Stimulated activated CD8-positive, alpha-beta memory T cell treated with anti-CD3 and anti-CD28 coated beads, Interleukin-15, amount 100 ng/mL, for 1 hour (primary cell): Measurements from ENCODE around the gene DHX57.

Source experiments
- DNase-seq: peaks from one replicate; pipeline ENCODE4 v3.0.0-alpha.2; 2020; ENCODE audit warnings: low read depth

Gene DHX57

GRCh38 chr2:38751596-38752410 lies 123.9 kb downstream of the DHX57 start:
- no peak for DNase-seq

- peak; percentile 95 for DNase-seq
Measured at GRCh38 chr2:38750891-38751595, 124.7 kb downstream of the DHX57 start, which contains the start of gene SRSF7. Gene SRSF7 (minus strand): TSS chr2:38751361. CDS start chr2:38751256, 105 bp downstream.

- DNase-seq: no peak
Measured at GRCh38 chr2:38750011-38750890, 125.5 kb downstream of the DHX57 start.

- no peak for DNase-seq
Measured at GRCh38 chr2:38748943-38749804, 126.6 kb downstream of the DHX57 start.

- DNase-seq: no peak
Measured at GRCh38 chr2:38748391-38748790, 127.3 kb downstream of the DHX57 start.

GRCh38 chr2:38747819-38748218 lies 127.9 kb downstream of the DHX57 start:
- no peak for DNase-seq
